NCI-H748 treated with DMSO at 0.1 percent for 48 hours (cell line): ENCODE measurements around the gene PMEPA1.
A peak's percentile ranks its signal among the peaks of the same experiment; 100 is the strongest.

Experiments used
- DNase-seq: peaks from one replicate; lab custom pipeline; 2025; lab: John Stamatoyannopoulos, UW

The PMEPA1 gene, protein sequence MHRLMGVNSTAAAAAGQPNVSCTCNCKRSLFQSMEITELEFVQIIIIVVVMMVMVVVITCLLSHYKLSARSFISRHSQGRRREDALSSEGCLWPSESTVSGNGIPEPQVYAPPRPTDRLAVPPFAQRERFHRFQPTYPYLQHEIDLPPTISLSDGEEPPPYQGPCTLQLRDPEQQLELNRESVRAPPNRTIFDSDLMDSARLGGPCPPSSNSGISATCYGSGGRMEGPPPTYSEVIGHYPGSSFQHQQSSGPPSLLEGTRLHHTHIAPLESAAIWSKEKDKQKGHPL

GRCh38 chr20:57709823-57710799 lies at the start of gene PMEPA1:
Gene PMEPA1 (minus strand): TSS chr20:57710015. CDS start chr20:57709582, 433 bp downstream.
- peak; percentile 78 for DNase-seq

- no peak for DNase-seq
Measured at GRCh38 chr20:57757767-57758166, 48.0 kb upstream of the PMEPA1 start.

DNA sequence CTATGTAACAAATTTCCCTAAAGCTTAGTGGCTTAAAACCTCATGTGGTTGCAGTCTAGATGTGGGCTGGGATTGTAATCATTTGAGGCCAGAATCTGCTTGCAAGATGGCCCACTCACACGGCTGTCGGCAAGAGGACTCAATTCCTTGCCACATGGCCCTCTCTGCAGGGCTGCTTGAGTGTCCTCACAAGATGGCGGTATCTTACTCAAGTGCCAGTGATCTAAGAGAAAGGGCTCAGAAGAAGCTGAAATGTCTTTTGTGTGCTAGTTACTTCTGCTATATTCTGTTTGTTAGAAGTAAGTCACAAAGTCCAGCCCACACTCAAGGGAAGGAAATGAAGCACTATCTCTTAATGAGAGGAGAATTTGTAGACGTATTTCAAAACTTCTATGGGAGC lies 47.1 kb upstream of the PMEPA1 start:
- DNase-seq, result no peak

- DNase-seq, result no peak
Measured at GRCh38 chr20:57756213-57756612, 46.4 kb upstream of the PMEPA1 start.

DNA sequence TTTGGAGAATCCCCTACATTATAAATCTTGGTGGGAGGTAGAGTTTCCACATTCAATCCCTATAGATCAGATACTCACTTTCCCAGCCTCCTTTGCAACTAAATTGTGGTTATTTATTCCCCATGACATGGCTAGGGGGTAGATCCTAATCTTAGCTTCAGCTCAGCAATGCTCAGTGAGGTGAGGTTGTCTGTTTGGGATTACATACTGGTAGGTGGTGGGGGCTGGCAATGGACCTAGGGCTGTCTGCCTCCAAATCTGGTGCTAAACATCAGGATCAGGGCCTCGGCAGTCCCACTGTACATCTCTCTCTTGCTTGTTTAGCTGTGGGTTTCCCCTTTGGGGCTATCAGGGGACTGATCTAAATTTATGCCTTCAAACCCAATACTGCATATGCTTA lies 45.8 kb upstream of the PMEPA1 start:
- no peak for DNase-seq

- DNase-seq, result no peak
Measured at GRCh38 chr20:57754190-57754589, 44.4 kb upstream of the PMEPA1 start.

DNA sequence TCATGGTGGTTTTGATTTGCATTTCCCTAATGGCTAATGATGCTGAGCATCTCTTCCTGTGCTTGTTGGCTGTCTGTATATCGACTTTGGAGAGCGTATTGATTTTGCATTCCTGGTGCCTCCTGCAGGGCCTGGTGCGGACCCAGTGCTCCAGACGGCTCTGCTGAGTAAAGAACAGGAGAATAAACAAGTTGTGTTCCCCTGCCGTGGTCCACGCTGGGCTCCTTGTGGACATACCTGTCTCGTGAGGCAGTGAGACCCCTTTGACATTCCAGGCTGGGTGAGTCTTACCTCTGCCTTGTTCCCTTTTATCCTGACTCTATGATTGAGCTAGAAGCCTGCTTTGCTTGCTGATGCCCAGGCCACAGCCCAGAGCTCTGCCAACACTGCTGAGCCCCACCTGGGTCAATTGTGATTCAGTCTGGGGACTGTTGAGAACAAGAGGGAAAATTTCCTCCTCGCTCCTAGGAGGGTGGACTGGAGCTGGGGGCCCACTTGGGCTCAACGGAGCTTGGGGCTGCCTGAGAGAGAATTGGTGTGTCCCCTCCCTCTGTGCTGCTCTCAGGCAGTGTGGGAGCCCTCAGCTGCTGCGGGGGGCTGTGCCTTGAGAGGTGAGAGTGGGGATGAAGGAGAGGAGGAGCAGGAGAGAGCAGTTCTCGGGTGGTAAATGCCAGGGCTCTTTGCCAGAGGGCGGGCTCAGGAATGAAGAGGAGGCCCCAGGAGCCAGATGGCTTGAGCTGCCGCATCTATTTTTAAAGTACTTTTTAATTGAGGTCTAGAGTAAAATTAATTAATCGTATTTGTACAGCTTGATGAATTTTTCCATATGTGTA lies 43.7 kb upstream of the PMEPA1 start:
- no peak for DNase-seq

DNA sequence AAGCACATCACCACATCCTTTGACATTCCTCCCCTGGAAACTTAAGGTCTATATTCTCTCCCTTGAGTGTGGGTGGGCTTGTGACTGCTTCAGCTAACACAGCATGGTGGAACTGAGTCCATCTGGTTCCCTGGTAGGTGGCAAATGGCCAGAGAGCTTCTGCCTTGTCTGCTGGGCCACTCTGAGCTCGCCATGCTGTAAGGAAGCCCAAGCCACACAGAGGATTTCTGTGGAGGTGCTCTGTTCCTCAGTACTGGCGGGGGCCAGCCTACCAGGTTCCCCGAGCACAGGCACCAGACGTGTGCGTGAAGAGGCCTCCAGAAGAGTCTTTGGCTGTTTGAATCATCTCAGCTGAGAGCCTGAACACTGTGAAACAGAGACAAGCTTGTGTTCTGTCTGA lies 41.6 kb upstream of the PMEPA1 start:
- DNase-seq, result no peak

DNA sequence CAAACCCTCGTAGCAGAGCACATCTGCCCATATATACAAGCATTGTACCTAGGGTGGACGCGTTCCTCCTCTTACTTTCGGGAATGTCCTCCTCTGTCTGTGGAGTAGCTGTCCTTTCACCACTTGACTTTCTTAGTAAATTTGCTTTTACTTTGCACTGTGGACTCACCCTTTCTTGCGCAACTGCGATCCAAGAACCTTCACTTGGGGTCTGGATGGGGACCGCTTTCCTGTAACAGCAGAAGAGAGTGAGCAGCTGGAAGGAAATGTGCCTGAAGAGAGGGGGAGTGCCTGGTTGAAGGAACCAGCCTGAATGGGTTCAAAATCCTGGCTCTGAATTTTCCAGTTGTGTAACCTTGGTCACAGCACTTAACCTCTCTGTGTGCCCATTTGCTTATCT lies 40.1 kb upstream of the PMEPA1 start:
- DNase-seq, result no peak

DNA sequence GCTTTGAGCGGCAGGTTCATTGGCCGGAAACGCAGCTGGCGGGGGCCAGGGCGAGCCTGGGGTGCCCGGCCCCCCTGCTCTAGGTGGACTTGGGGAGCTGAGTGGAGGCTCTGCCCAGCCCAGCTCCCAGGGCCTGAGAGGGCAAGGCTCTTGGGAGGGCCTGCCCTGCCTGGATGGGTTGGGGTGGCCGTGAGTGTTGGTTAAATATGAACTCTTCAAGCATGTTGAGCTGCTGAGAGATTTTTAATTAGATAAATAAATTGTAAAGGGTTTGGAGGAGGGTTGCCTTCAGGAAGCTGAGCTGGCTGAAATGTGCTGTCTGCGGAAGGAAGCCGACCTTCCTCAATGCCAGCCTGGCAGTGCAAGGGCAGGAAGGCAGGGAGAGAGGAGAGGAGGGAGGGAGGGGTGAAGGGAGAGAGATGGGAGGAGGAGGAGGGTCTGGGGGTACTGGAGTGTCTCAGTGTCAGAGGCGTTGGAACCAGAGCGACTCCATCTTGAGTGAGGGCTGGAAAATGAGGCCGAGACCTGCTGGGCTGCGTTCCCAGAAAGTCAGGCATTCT lies 39.4 kb upstream of the PMEPA1 start:
- DNase-seq, result no peak

- peak; percentile 45 for DNase-seq
Measured at GRCh38 chr20:57748601-57749130, 38.9 kb upstream of the PMEPA1 start.

- no peak for DNase-seq
Measured at GRCh38 chr20:57747861-57748481, 38.2 kb upstream of the PMEPA1 start.

GRCh38 chr20:57746832-57747404 lies 37.1 kb upstream of the PMEPA1 start:
- DNase-seq, result no peak

GRCh38 chr20:57746201-57746600 lies 36.4 kb upstream of the PMEPA1 start:
- no peak for DNase-seq

DNA sequence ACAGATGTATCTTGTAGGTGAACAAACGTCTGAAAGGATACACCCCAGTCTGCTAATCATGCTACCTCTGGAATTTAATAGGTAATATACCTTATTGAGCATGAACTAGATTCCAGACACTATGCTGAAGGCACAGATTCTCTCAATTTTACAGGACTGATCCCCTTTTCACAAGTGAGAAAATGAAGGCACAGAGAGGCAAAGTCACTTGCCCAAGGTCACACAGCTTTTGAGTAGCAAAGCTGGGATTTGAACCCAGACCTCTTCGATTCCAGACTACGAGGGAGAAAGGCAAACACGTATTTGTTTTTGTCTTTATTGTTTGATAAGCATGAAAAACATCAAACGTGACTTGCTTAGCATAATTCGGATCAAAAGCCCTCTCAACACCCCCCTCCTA lies 34.4 kb upstream of the PMEPA1 start:
- DNase-seq, result no peak

DNA sequence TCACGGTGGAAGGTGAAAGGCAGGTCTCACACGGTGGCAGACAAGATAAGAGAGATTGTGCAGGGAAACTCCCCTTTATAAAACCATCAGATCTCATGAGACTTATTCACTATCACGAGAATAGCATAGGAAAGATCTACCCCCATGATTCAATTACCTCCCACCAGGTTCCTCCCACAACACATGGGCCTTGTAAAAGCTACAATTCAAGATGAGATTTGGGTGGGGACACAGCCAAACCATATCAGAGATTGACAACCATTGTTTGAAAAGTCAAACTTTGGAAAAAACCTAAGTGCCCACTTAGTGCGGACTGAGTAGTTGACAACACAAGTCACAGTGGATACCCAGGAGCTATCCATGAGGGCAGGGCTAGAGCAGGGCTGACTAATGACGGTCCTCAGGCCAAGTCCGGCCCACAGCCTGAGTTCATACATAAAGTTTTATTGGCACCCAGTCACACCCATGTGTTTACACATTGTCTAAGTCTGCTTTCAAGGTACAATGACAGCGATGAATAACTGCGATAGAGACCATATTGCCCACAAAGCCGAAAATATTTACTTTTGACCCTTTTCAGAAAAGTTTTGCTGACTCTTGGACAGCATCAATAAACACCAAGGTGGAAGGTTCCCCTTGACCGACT lies 33.8 kb upstream of the PMEPA1 start:
- DNase-seq, result no peak

DNA sequence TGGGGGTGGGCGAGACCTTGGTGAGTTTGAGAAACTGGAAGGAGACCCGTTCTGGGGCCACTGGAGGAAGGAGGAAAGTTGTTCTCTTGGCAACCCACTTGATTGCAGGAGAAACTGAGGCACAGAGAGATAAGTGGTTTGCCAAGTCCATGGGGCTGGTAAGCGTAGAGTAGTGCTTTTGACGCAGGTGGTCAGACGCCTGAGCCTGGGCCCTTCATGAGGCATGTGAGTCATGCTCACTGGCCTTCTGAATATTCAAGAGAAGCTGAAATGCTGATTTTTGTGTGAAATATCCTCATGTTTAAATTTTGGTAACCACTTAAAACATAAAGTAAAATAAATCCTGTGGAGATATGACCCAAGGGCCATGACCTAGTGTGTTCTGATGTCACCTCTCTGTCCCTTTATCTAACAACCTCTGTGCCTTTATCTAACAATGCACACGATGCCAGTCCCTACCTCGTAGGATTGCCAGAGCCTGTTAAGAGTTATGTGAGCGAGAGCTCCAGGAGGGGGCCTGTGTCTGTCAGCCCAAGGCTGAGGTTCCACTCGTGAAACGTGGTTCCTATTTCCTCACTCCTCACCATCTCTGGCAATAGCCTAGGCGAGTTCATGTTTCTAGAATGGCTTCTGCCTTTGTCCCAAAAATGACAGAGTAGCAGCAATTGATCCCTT lies 32.8 kb upstream of the PMEPA1 start:
- DNase-seq, result no peak

GRCh38 chr20:57738484-57738883 lies 28.7 kb upstream of the PMEPA1 start:
- DNase-seq, result no peak

DNA sequence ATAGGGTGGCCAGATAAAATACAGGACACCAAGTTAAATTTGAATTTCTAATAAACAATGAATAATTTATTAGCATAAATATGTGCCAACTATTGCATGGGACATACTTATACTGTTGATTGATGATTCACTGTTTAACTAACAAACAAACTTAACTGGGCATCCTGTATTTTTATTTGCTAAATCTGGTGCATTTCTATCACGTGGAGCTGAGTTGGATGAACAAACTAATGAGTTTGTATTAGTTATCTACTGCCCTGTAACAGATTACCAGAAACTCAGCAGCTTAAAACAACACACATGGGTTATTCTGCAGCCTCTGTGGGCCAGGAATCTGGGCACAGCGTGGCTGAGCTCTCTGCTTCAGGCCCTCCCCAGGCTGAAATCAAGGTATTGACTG lies 28.2 kb upstream of the PMEPA1 start:
- DNase-seq, result no peak

- DNase-seq, result no peak
Measured at GRCh38 chr20:57737349-57737748, 27.5 kb upstream of the PMEPA1 start.
